CD4-positive, alpha-beta T cell (primary cell): Measurements from ENCODE around the gene MEGF10. TPM values are rescaled to one million over a fixed set of nuclear protein-coding genes. Genes with fewer than 3 reads are reported as not detected.

Experiments
- ATAC-seq: fragments of 200-7000 bp; cut with Tn5 transposase; one replicate; pipeline ENCODE4 v1.10.0; 2022; ENCODE audit warnings: mild to moderate bottlenecking; ENCODE audit not compliant: poor library complexity
- CTCF ChIA-PET: fragments of 350-600 bp; sonication (Branson Sonifier 250); formaldehyde crosslinking; loops from one replicate; lab custom pipeline; 2021; ENCODE audit warnings: antibody characterized with exemption, inconsistent platforms; lab: Charles Lee
- POLR2A ChIA-PET: fragments of 350-600 bp; sonication (Branson Sonifier 250); formaldehyde crosslinking; loops from one replicate; lab custom pipeline; 2021; ENCODE audit warnings: antibody characterized with exemption, inconsistent platforms; lab: Charles Lee
- DNase-seq, 14 experiments: peaks; one replicate each; pipeline ENCODE4 v3.0.0-alpha.2; 2013 to 2020; ENCODE audit warnings: mixed read lengths in 2 of 14
- H3K27ac ChIP-seq, 2 donors: one replicate each; pipeline versions ENCODE4 v1.5.1 to v1.7.0; 2013; ENCODE audit warnings: low read length in 2 of 2, low read depth in 1 of 2, mild to moderate bottlenecking in 1 of 2
- H3K27me3 ChIP-seq, 2 experiments: 1 replicate in 1 of 2; 2 replicates in 1 of 2; pipeline versions ENCODE4 v1.6.1 to v1.7.0; 2013; ENCODE audit warnings: low read length in 2 of 2, control low read depth in 1 of 2, mild to moderate bottlenecking in 1 of 2, moderate library complexity in 1 of 2; ENCODE audit not compliant: insufficient read depth in 2 of 2, control insufficient read depth in 1 of 2
- H3K36me3 ChIP-seq: one replicate; pipeline ENCODE4 v1.6.1; 2013; ENCODE audit warnings: low read length, control low read depth; ENCODE audit not compliant: insufficient read depth
- H3K4me1 ChIP-seq: one replicate; pipeline ENCODE4 v1.6.1; 2013; ENCODE audit warnings: low read length, control low read depth; ENCODE audit not compliant: insufficient read depth
- H3K4me3 ChIP-seq: one replicate; pipeline ENCODE4 v1.5.1; 2013; ENCODE audit warnings: mild to moderate bottlenecking, low read length, moderate library complexity
- H3K9me3 ChIP-seq, 2 experiments: 1 replicate in 1 of 2; 2 replicates in 1 of 2; pipeline versions ENCODE4 v1.6.1 to v1.7.0; 2013; ENCODE audit warnings: low read length in 2 of 2, mild to moderate bottlenecking in 2 of 2, control low read depth in 1 of 2, moderate library complexity in 1 of 2; ENCODE audit not compliant: control insufficient read depth in 1 of 2, insufficient read depth in 1 of 2
- H3K27ac Mint-ChIP-seq: one replicate; pipeline ENCODE4 v1.8.0; 2020; ENCODE audit warnings: mixed read lengths
- H3K27me3 Mint-ChIP-seq: one replicate; pipeline ENCODE4 v1.8.0; 2021; ENCODE audit warnings: mixed read lengths
- H3K36me3 Mint-ChIP-seq: one replicate; pipeline ENCODE4 v1.8.0; 2021; ENCODE audit warnings: low read depth, mixed read lengths
- H3K4me1 Mint-ChIP-seq: one replicate; pipeline ENCODE4 v1.8.0; 2021; ENCODE audit warnings: low read depth, mixed read lengths
- H3K4me3 Mint-ChIP-seq: one replicate; pipeline ENCODE4 v1.8.0; 2020; ENCODE audit warnings: mild to moderate bottlenecking, mixed read lengths
- H3K9me3 Mint-ChIP-seq: one replicate; pipeline ENCODE4 v1.8.0; 2020; ENCODE audit warnings: mixed read lengths
- intact Hi-C, 2 experiments: fragments of 100-400 bp; cut with DNase I in 1 of 2; cut with micrococcal nuclease in 1 of 2; formaldehyde crosslinking; loops; one replicate each; pipeline versions ENCODE4 v1.15.1 to v1.9.0; 2023 to 2025; cut with DNase I, micrococcal nuclease
- total RNA-seq, 174 experiments: library from RNA in 2 of 174; stranded (reverse) in 2 of 174; gene quantifications; one replicate each; pipeline ENCODE4 v1.2.3 and lab custom pipeline; 2021 to 2026
- TF ChIP-seq, protein P1 (sequence below): fragments of 200-600 bp; IDR thresholded peaks from one replicate; pipeline ENCODE4 v1.8.0; 2022; ENCODE audit warnings: antibody characterized with exemption, mild to moderate bottlenecking

MEGF10 gene
- total RNA-seq, 2 experiments from 2014 or later: not detected

DNA sequence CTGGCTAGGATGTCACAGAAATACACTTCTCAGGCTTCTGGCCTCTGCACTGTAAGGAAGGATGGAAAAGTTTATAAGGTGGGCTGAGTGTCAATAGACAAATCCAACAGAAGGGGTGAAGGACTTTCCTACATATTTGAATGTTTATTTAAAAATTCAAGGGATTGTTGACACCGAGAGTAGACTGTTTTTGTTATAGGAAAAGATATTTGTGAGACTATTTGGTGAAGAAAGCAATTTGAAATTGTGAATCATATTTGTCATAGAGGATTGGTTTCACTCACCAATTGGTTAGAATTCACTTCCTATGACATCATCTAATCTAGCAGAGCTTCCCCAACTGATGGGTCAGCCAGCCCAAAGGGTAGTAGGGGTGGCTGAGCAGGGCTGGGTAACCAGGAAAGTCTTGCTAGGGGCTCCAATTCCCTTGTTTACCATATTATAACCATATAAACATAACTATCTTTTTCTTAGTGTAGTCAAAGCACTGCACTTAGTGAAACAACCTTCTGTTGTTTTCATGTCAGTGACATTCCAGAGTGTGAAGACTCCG lies 14.9 kb upstream of the MEGF10 start:
- Histone ChIP-seq H3K4me1 (no peaks in the 10 kb centered on the region), H3K36me3 (no peaks in the 10 kb centered on the region), H3K4me3 (no peak overlapping the region), H3K27me3 (peaks cover 5 to 17% of the 10 kb centered on the region in 2 experiments), H3K27ac (no peak overlapping the region), H3K9me3 (no peaks in the 10 kb centered on the region)
- ChIA-PET POLR2A (no interaction called here), CTCF (no interaction called here)
- no peaks in the 10 kb centered on the region for H3K4me1 Mint-ChIP-seq
- H3K9me3 Mint-ChIP-seq: peaks cover 3% of the 10 kb centered on the region
- DNase-seq: no peak
- intact Hi-C loops: no loop called here
- H3K36me3 Mint-ChIP-seq: no peaks in the 10 kb centered on the region
- H3K27ac Mint-ChIP-seq: no peak overlapping the region
- TF ChIP-seq, protein P1, sequence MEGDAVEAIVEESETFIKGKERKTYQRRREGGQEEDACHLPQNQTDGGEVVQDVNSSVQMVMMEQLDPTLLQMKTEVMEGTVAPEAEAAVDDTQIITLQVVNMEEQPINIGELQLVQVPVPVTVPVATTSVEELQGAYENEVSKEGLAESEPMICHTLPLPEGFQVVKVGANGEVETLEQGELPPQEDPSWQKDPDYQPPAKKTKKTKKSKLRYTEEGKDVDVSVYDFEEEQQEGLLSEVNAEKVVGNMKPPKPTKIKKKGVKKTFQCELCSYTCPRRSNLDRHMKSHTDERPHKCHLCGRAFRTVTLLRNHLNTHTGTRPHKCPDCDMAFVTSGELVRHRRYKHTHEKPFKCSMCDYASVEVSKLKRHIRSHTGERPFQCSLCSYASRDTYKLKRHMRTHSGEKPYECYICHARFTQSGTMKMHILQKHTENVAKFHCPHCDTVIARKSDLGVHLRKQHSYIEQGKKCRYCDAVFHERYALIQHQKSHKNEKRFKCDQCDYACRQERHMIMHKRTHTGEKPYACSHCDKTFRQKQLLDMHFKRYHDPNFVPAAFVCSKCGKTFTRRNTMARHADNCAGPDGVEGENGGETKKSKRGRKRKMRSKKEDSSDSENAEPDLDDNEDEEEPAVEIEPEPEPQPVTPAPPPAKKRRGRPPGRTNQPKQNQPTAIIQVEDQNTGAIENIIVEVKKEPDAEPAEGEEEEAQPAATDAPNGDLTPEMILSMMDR: no peak
- peaks cover 36% of the 10 kb centered on the region for H3K27me3 Mint-ChIP-seq
- no peak overlapping the region for H3K4me3 Mint-ChIP-seq
- ATAC-seq: no peak

DNA sequence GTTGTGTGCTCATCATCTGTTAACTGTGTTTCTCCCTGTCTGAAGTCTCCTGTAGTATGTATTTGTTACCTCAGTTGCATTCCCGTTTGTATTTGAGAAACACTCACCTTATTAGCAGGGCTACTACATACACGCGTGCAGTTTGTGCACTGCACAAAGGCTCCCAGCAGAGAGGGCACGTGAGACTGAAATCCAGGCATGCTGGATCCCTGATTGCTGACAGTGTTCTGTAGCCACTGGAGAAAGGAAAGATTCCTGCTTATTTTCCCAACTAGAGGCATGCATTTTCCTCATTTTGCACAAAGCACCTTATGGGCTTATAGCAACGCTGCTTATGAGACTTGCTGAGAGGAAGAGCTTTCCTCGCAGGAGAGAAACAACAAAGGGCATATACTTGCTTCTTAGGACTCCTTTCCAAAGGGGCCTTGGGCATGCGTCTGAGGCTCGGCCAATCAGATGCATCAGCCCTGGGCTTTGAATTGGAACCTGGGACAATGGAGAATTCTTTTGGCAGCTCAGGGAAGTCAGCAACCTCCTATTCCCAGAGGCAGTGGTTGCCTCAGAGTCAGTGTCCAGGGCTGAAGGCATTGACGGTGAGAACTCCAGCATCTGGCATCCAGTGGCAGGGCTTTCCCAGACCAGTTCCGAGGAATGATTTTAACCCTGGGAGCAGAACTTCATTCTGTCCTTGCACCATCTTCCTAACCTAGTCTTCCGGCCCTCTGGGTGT lies 9.9 kb upstream of the MEGF10 start:
- CTCF ChIA-PET: no interaction called here
- Mint-ChIP-seq H3K4me1 (no peaks in the 10 kb centered on the region), H3K9me3 (no peaks in the 10 kb centered on the region), H3K27ac (no peak overlapping the region), H3K27me3 (peaks cover 45% of the 10 kb centered on the region), H3K36me3 (no peaks in the 10 kb centered on the region), H3K4me3 (no peak overlapping the region)
- Histone ChIP-seq H3K4me3 (no peak overlapping the region), H3K36me3 (no peaks in the 10 kb centered on the region), H3K4me1 (no peaks in the 10 kb centered on the region), H3K9me3 (no peaks in the 10 kb centered on the region), H3K27ac (no peak overlapping the region), H3K27me3 (peaks cover 5 to 18% of the 10 kb centered on the region in 2 experiments)
- TF ChIP-seq, protein P1: no peak
- DNase-seq: no peak
- no peak for ATAC-seq
- POLR2A ChIA-PET: no interaction called here
- intact Hi-C loops: no loop called here

DNA sequence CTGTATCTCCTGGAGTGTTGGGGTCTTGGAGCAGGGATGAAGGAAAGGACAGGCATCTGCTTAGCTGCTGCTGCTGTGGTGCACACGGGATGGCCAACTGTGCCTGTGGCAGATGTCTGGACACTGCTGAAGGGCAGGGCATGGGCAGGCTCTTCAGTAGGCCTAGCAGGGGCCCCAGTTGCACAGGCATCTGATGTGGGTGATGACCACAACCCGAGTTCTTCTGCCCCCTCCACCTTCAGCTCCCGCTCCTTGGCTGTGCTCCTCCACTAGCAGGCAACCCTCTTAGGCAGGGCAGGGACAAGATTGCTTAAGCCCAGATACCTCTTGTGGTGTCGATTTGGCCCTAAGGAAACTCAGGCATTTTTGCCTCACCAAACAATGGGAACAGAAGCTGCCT lies 9.0 kb upstream of the MEGF10 start:
- CTCF ChIA-PET: no interaction called here
- H3K4me1 Mint-ChIP-seq: no peaks in the 10 kb centered on the region
- H3K4me1 ChIP-seq: no peaks in the 10 kb centered on the region
- TF ChIP-seq, protein P1: no peak
- no peak overlapping the region for H3K4me3 ChIP-seq
- H3K27me3 ChIP-seq: peaks cover 5 to 10% of the 10 kb centered on the region in 2 experiments
- ATAC-seq (no peak), DNase-seq (no peak)
- POLR2A ChIA-PET: no interaction called here
- H3K27ac Mint-ChIP-seq: no peak overlapping the region
- peaks cover 53% of the 10 kb centered on the region for H3K27me3 Mint-ChIP-seq
- H3K36me3 Mint-ChIP-seq: no peaks in the 10 kb centered on the region
- H3K4me3 Mint-ChIP-seq: no peak overlapping the region
- H3K9me3 ChIP-seq: no peaks in the 10 kb centered on the region
- H3K36me3 ChIP-seq: no peaks in the 10 kb centered on the region
- H3K27ac ChIP-seq: no peak overlapping the region
- H3K9me3 Mint-ChIP-seq: no peaks in the 10 kb centered on the region
- intact Hi-C loops: no loop called here
